Uterus (tissue), 4 donors: ENCODE data around the gene PKNOX1. TPM values are rescaled to one million over a fixed set of nuclear protein-coding genes. Genes with fewer than 3 reads are reported as not detected.
"Not testable (repeated sequence)": the region's sequence is repeated elsewhere in the genome, so short reads cannot be mapped to it uniquely, and the experiment has no call there.

Experiments
- DNase-seq, 2 donors: peaks; one replicate each; pipeline ENCODE4 v3.0.0-alpha.2; 2019 to 2020
- H3K27ac ChIP-seq, 2 donors: fragments of 200-600 bp; sonication (generic); 1 replicate in 1 of 2; 2 replicates in 1 of 2; pipeline ENCODE4 v1.5.1; 2016 to 2018
- H3K27me3 ChIP-seq, 2 donors: fragments of 200-600 bp; sonication (generic); one replicate each; pipeline ENCODE4 v1.5.1; 2018 to 2019; ENCODE audit warnings: control low read depth in 1 of 2
- H3K36me3 ChIP-seq, 2 donors: fragments of 200-600 bp; sonication (generic); one replicate each; pipeline ENCODE4 v1.5.1; 2019; ENCODE audit warnings: control low read depth in 1 of 2
- H3K4me1 ChIP-seq, 2 donors: fragments of 200-600 bp; sonication (generic); one replicate each; pipeline ENCODE4 v1.5.1; 2018 to 2019; ENCODE audit warnings: control low read depth in 1 of 2
- H3K4me3 ChIP-seq, 2 donors: fragments of 200-600 bp; sonication (generic); 1 replicate in 1 of 2; 2 replicates in 1 of 2; pipeline ENCODE4 v1.5.1; 2018 to 2019; ENCODE audit warnings: mild to moderate bottlenecking in 1 of 2
- H3K9me3 ChIP-seq, 2 donors: fragments of 200-600 bp; sonication (generic); one replicate each; pipeline ENCODE4 v1.5.1; 2019; ENCODE audit warnings: control low read depth in 1 of 2
- POLR2A ChIP-seq, 2 donors: fragments of 450-650 bp; IDR thresholded peaks; one replicate each; pipeline ENCODE4 v1.6.1; 2016; ENCODE audit warnings: antibody characterized with exemption in 2 of 2, mild to moderate bottlenecking in 1 of 2, moderate library complexity in 1 of 2
- intact Hi-C: fragments of 100-400 bp; cut with DNase I; formaldehyde crosslinking; loops from one replicate; pipeline ENCODE4 v1.15.1; 2023; ENCODE audit warnings: low total_unique reads
- total RNA-seq, 4 donors: library from RNA; depleted of rRNA in 3 of 4; stranded (reverse); fragments of >200 nt in 3 of 4; gene quantifications; one replicate each; pipeline versions ENCODE4 v1.1.0 to v1.2.4, GENCODE V29; 2014 to 2023
- TF ChIP-seq, protein P1 (sequence below), 4 experiments: fragments of 200-600 bp in 2 of 4; fragments of 450-650 bp in 2 of 4; sonication (generic) in 2 of 4; IDR thresholded peaks; one replicate each; pipeline ENCODE4 v1.5.1; 2016 to 2019; ENCODE audit warnings: antibody characterized with exemption in 4 of 4, mild to moderate bottlenecking in 2 of 4, moderate library complexity in 1 of 4
- donor health status: DM: yes; HTN: yes; CAD: no.

Gene PKNOX1
- total RNA-seq, 4 donors from 2014 or later: 6.2 to 82.5 (median 26.4) TPM

DNA sequence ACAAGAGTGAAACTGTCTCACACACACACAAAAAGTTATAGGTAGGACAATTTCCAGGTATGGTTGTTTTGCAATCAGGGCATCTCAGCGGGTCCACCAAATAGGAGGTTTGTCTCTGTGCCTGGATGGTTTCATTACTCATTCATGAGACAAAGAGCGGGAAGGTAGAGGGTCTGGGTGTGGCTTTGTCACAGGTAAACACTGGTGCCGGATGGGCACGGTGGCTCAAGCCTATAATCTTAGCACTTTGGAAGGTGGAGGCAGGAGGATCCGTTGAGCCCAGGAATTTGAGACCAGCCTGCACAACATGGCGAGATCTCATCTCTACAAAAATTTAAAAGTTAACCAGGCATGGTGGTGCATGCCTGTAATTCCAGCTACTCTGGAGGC, 32.7 kb upstream of the PKNOX1 start:
- Histone ChIP-seq H3K4me3 (no peak overlapping the region), H3K9me3 (no peaks in the 10 kb centered on the region), H3K4me1 (no peaks in the 10 kb centered on the region), H3K27ac (no peak overlapping the region), H3K27me3 (no peaks in the 10 kb centered on the region), H3K36me3 (no peaks in the 10 kb centered on the region)
- DNase-seq: no peak
- TF ChIP-seq POLR2A (IDR thresholded peaks at IDR 0.05): no peak
- TF ChIP-seq, protein P1, sequence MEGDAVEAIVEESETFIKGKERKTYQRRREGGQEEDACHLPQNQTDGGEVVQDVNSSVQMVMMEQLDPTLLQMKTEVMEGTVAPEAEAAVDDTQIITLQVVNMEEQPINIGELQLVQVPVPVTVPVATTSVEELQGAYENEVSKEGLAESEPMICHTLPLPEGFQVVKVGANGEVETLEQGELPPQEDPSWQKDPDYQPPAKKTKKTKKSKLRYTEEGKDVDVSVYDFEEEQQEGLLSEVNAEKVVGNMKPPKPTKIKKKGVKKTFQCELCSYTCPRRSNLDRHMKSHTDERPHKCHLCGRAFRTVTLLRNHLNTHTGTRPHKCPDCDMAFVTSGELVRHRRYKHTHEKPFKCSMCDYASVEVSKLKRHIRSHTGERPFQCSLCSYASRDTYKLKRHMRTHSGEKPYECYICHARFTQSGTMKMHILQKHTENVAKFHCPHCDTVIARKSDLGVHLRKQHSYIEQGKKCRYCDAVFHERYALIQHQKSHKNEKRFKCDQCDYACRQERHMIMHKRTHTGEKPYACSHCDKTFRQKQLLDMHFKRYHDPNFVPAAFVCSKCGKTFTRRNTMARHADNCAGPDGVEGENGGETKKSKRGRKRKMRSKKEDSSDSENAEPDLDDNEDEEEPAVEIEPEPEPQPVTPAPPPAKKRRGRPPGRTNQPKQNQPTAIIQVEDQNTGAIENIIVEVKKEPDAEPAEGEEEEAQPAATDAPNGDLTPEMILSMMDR (IDR thresholded peaks at IDR 0.05): no peak
- intact Hi-C loops: no loop called here

DNA sequence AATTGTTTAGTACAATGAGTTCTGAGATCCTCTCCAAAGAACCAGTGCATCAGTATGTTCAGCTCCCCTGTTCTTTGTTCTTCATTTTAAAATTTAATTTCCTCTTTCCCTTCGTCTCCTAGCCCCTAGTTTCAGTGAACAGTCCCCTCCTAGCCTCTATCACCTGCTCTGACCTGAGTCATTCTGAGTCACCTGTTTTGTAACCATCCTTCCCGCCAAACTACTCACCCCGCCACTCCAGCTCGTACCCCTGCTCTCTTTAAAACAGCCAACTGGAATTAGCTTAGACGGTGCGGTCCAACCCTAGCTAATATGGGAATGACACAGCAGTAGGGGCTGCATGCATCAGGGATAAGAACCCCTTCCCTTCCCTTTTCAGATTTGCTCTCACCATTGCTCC, 32.1 kb upstream of the PKNOX1 start:
- DNase-seq: no peak
- no peak for TF ChIP-seq POLR2A (IDR thresholded peaks at IDR 0.05)
- TF ChIP-seq, protein P1 (IDR thresholded peaks at IDR 0.05): no peak
- intact Hi-C loops: no loop called here

DNA sequence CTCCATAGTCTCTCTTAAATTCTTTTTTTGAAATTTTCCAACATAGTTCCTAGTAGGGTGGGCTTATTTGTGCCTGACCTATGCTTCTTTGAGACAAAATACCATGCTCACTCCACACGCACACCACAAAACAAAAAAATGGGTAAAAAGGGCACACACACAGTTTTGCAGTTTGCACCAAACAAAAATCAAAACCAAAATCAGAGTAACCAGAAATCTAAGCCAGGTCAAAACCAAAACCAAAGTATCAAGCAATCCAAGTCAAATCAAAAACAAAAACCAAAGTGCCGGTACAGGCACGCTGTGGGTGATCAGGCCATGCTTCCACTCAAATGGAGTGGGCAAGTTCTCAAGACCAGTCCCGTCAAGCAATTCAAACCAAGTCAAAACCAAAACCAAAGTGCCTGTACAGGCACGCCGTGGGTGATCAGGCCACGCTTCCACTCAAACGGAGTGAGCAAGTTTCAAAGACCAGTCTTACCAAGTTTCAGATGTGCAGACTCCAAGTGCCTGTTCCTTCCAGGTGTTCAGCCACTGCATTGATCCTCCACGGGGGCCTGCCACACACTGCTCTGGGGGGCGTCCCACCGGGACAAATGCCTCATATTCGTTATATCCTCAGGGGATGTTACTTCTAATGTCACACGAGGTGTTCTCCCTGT, 25.1 kb upstream of the PKNOX1 start:
- H3K4me1 ChIP-seq, DNase-seq, H3K9me3 ChIP-seq, intact Hi-C loops, H3K27ac ChIP-seq, H3K4me3 ChIP-seq, H3K27me3 ChIP-seq, H3K36me3 ChIP-seq: not testable (repeated sequence)

More for the DNA sequence above, 32.1 kb upstream of the PKNOX1 start:
- Histone ChIP-seq H3K4me3 (no peak overlapping the region), H3K27ac (no peak overlapping the region), H3K4me1 (no peaks in the 10 kb centered on the region), H3K36me3 (no peaks in the 10 kb centered on the region), H3K27me3 (no peaks in the 10 kb centered on the region), H3K9me3 (no peaks in the 10 kb centered on the region)

DNA sequence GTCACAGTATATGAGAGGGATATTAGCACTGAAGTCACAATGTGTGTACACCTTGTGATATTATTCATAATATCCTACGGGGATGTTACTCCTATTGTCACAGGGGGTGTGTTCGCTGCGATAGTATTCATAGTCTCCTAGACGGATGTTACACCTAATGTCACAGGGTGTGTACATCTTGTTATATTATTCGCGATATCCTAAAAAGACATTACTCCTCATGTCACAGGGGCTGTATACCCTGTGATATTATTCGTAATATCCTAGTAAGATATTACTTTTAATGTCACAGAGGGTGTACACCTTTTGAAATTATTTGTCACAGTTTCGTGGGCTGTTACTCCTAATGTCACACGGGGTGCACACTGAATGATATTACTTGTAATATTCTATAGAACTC, 23.2 kb upstream of the PKNOX1 start:
- H3K27ac ChIP-seq, H3K4me3 ChIP-seq, H3K27me3 ChIP-seq, DNase-seq, intact Hi-C loops, H3K9me3 ChIP-seq, H3K36me3 ChIP-seq, H3K4me1 ChIP-seq: not testable (repeated sequence)

DNA sequence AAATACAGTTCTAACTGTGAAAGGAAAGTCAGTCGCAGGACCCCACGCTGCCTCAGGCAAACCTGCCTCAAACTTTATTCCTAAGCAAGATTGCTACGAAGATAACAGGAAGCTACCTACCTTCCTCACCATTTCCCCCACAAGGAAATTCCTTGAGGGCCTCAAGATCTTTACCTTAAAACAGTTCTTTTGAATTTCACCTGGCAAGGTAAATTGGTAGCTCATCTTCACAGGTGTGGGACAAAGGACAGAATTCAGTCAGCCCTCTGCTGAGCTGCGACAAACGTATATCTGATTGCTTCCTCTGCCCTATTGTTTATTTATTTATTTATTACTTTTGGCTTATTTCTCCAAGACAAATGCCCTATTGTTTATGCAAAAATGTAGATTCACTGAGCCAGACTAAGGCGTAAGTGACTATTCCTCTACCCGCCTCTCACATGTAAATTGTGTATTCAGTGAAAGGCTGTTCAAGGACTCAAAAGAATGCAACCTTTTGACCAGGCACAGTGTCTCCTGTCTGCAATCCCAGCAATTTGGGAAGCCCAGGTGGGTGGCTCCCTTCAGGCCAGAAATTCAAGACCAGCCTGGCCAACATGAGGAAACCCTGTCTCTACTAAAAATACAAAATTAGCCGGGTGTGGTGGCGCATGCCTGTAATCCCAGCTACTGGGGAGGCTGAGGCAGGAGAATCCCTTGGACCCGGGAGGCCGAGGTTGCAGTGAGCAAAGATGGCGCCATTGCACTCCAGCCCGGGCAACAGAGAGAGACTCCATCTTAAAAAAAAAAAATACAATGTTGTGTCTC, 17.3 kb upstream of the PKNOX1 start:
- no peaks in the 10 kb centered on the region for H3K36me3 ChIP-seq
- no peaks in the 10 kb centered on the region for H3K27me3 ChIP-seq
- no peaks in the 10 kb centered on the region for H3K9me3 ChIP-seq
- H3K27ac ChIP-seq: no peak overlapping the region
- intact Hi-C loops: no loop called here
- no peak overlapping the region for H3K4me3 ChIP-seq
- TF ChIP-seq POLR2A (IDR thresholded peaks at IDR 0.05): no peak
- TF ChIP-seq, protein P1 (IDR thresholded peaks at IDR 0.05): no peak
- no peaks in the 10 kb centered on the region for H3K4me1 ChIP-seq
- no peak for DNase-seq

DNA sequence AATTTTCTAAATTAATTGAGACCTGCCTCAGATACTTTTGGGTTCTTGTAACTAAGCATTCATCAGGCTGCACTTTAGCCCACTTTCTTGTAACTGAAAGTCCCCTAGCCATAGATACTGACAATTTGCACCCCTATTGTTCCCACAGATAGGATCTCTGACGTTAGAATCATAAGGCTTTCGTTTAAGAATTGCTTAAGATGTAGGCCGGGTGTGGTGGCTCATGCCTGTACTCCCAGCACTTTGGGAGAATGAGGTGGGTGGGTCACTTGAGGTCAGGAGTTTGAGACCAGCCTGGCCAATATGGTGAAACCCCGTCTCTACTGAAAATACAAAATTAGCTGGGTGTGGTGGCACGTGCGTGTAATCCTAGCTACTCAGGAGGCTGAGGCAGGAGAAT, 16.2 kb upstream of the PKNOX1 start:
- H3K9me3 ChIP-seq, H3K36me3 ChIP-seq, DNase-seq, H3K4me3 ChIP-seq, H3K27me3 ChIP-seq, H3K27ac ChIP-seq, H3K4me1 ChIP-seq, intact Hi-C loops: not testable (repeated sequence)
